Erythroblast (primary cell): ENCODE results near the gene RAMACL.

Experiments
- GATA1 ChIP-seq: IDR thresholded peaks from 2 replicates; pipeline ENCODE4 v1.6.1; 2011; ENCODE audit warnings: low read depth, mild to moderate bottlenecking, control low read depth, low read length, moderate library complexity
- POLR2A ChIP-seq: IDR thresholded peaks from 2 replicates; pipeline ENCODE4 v1.6.1; 2011; ENCODE audit warnings: mild to moderate bottlenecking, low read length

DNA sequence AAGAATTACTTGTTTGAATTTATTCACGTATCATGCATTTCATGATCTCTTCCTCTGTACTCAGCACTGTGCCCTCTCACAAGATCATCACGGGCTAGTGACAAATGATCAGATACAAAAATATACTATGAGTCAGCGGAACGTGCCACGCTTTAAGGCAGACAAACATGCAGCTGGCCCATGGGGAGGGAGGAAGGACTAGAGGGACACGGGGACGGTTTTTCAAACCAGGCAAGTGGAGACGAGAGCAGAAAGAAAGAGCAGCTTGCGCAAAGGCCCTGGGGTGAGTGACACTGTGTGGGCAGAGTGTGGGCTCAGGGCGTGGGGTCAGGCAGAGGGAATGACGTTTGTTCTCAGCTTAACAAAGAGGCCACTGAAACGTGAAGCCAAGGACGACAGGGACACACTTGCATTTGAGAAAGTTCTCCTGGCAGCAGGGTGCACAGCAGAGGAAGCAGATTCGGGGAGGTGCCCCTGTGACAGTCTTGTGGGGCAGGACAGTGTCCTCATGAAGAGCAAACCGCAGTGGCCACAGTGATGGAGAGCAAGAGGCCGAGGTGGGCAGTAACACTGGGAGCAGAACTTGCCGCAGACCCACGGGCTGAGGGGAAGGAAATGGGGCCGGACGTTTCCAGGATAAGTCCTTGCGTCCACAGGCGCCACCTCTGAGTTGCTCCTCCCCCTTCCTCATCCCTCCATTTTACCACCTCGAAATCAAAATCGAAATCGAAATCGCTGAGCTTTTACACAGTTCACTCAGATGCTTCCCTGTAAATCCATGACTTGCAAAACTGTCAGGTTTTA lies 47.5 kb upstream of the RAMACL start:
- TF ChIP-seq POLR2A (no peak), GATA1 (no peak)
